BJ (cell line): ENCODE data around the gene SLC38A11. TPM values are rescaled to one million over a fixed set of nuclear protein-coding genes. Genes with fewer than 3 reads are reported as not detected.

Experiments used
- CTCF ChIA-PET: fragments of 350-600 bp; formaldehyde crosslinking; extraction: SDS; loops from one replicate; lab custom pipeline; 2021; ENCODE audit warnings: antibody characterized with exemption, inconsistent platforms; lab: Yijun Ruan, JAX
- POLR2A ChIA-PET: fragments of 300-600 bp; sonication (Branson Sonifier 250); formaldehyde crosslinking; extraction: SDS; loops from one replicate; lab custom pipeline; 2021; ENCODE audit warnings: antibody characterized with exemption; lab: Charles Lee
- DNase-seq: peaks from one replicate; pipeline ENCODE4 v3.0.0-alpha.2; 2011; ENCODE audit warnings: low read depth
- H3K27me3 ChIP-seq: 2 replicates; pipeline ENCODE4 v1.6.0; 2011; ENCODE audit warnings: low read length; ENCODE audit not compliant: control insufficient read depth, insufficient read depth
- H3K36me3 ChIP-seq: 2 replicates; pipeline ENCODE4 v1.5.1; 2011; ENCODE audit warnings: low read length; ENCODE audit not compliant: control insufficient read depth, insufficient read depth
- H3K4me3 ChIP-seq: 2 replicates; pipeline ENCODE4 v1.5.1; 2011; ENCODE audit warnings: low read depth, mild to moderate bottlenecking, control low read depth, low read length
- CTCF ChIP-seq: IDR thresholded peaks from 2 replicates; pipeline ENCODE4 v1.5.1; 2011; ENCODE audit warnings: low read depth, mild to moderate bottlenecking, control low read depth, inconsistent platforms, low read length, moderate library complexity; ENCODE audit not compliant: insufficient read depth
- polyA plus RNA-seq: library from polyadenylated mRNA; depleted of rRNA; stranded (reverse); fragments of >200 nt; gene quantifications from 2 replicates; pipeline ENCODE4 v1.2.3, GENCODE V29; 2011

Gene SLC38A11
- polyA plus RNA-seq, 1 experiment: 59.2 TPM

- no peak for DNase-seq
- Histone ChIP-seq H3K27me3 (no peaks in the 10 kb centered on the region), H3K36me3 (no peaks in the 10 kb centered on the region), H3K4me3 (no peak overlapping the region)
- ChIA-PET POLR2A (no interaction called here), CTCF (interaction anchor here (1.2 to 2.1 kb wide), 4 partner anchors 9 to 17 kb away, joined by 3 to 7 read pairs (median 6); partner anchors contain the start of gene COBLL1)
- TF ChIP-seq CTCF: no peak
Measured at GRCh38 chr2:164859251-164859818, 96.0 kb downstream of the SLC38A11 start.

GRCh38 chr2:164852086-164852485 lies 103.2 kb downstream of the SLC38A11 start:
- ChIA-PET CTCF (interaction anchor here (1.3 kb wide), 1 partner anchor 9 kb away, joined by 4 read pairs; no protein-coding TSS in a partner anchor), POLR2A (no interaction called here)
- Histone ChIP-seq H3K4me3 (no peak overlapping the region), H3K27me3 (no peaks in the 10 kb centered on the region), H3K36me3 (no peaks in the 10 kb centered on the region)
- no peak for DNase-seq
- TF ChIP-seq CTCF: no peak

- TF ChIP-seq CTCF: no peak
- Histone ChIP-seq H3K36me3 (no peaks in the 10 kb centered on the region), H3K4me3 (no peak overlapping the region), H3K27me3 (no peaks in the 10 kb centered on the region)
- CTCF ChIA-PET: interaction anchor here (1.2 to 1.3 kb wide), 2 partner anchors 8 to 11 kb away, joined by 3 to 4 read pairs; partner anchors contain the start of gene COBLL1
- POLR2A ChIA-PET: no interaction called here
- DNase-seq: no peak
Measured at GRCh38 chr2:164850235-164850634, 105.1 kb downstream of the SLC38A11 start.

GRCh38 chr2:164849506-164849905 lies 105.8 kb downstream of the SLC38A11 start:
- ChIA-PET POLR2A (no interaction called here), CTCF (interaction anchor here (0.6 to 1.2 kb wide), 2 partner anchors 12 to 13 kb away, joined by 3 to 4 read pairs; no protein-coding TSS in a partner anchor)
- no peaks in the 10 kb centered on the region for H3K36me3 ChIP-seq
- no peak for DNase-seq
- H3K4me3 ChIP-seq: no peak overlapping the region
- TF ChIP-seq CTCF: no peak
- no peaks in the 10 kb centered on the region for H3K27me3 ChIP-seq

GRCh38 chr2:164847981-164848741 lies 107.2 kb downstream of the SLC38A11 start:
- Histone ChIP-seq H3K4me3 (no peak overlapping the region), H3K27me3 (no peaks in the 10 kb centered on the region), H3K36me3 (no peaks in the 10 kb centered on the region)
- CTCF ChIA-PET: interaction anchor here (1.0 to 1.2 kb wide), 4 partner anchors 11 to 145 kb away, joined by 3 to 5 read pairs (median 4); no protein-coding TSS in a partner anchor
- peak; percentile 59 for DNase-seq
- POLR2A ChIA-PET: no interaction called here
- TF ChIP-seq CTCF: no peak
